Gastroesophageal sphincter (tissue), 4 donors: ENCODE results near the gene MRTFB. TPM values are rescaled to one million over a fixed set of nuclear protein-coding genes. Genes with fewer than 3 reads are reported as not detected.
"Not testable (repeated sequence)": the region's sequence is repeated elsewhere in the genome, so short reads cannot be mapped to it uniquely, and the experiment has no call there.

ENCODE experiments used
- ATAC-seq: fragments of 150-250 bp; one replicate; pipeline ENCODE4 v1.9.1; 2016; ENCODE audit warnings: mild to moderate bottlenecking, moderate library complexity
- H3K27ac ChIP-seq, 4 donors: fragments of 200-600 bp; sonication (generic) in 3 of 4; 1 replicate in 3 of 4; 2 replicates in 1 of 4; pipeline ENCODE4 v1.5.1; 2016 to 2019
- H3K27me3 ChIP-seq: fragments of 200-600 bp; sonication (generic); one replicate; pipeline ENCODE4 v1.5.1; 2019
- H3K36me3 ChIP-seq, 2 donors: fragments of 200-600 bp; sonication (generic); one replicate each; pipeline ENCODE4 v1.5.1; 2019; ENCODE audit warnings: control low read depth in 1 of 2
- H3K4me1 ChIP-seq, 3 donors: fragments of 200-600 bp; sonication (generic); 1 replicate in 2 of 3; 2 replicates in 1 of 3; pipeline ENCODE4 v1.5.1; 2016 to 2019; ENCODE audit warnings: control low read depth in 2 of 3
- H3K4me3 ChIP-seq, 2 donors: fragments of 200-600 bp; sonication (generic); one replicate each; pipeline ENCODE4 v1.5.1; 2019; ENCODE audit warnings: mild to moderate bottlenecking in 1 of 2, moderate library complexity in 1 of 2
- H3K9me3 ChIP-seq, 3 donors: fragments of 200-600 bp; sonication (generic); one replicate each; pipeline ENCODE4 v1.5.1; 2017 to 2019; ENCODE audit warnings: control low read depth in 2 of 3
- EP300 ChIP-seq: sonication (generic); formaldehyde crosslinking; IDR thresholded peaks from one replicate; pipeline ENCODE4 v1.6.1; 2017; ENCODE audit warnings: antibody characterized with exemption, mild to moderate bottlenecking
- POLR2A ChIP-seq, 2 donors: fragments of 450-650 bp; IDR thresholded peaks; one replicate each; pipeline ENCODE4 v1.6.1; 2017; ENCODE audit warnings: antibody characterized with exemption in 2 of 2, mild to moderate bottlenecking in 2 of 2, moderate library complexity in 1 of 2
- POLR2AphosphoS5 ChIP-seq: sonication (generic); formaldehyde crosslinking; IDR thresholded peaks from one replicate; pipeline ENCODE4 v1.6.1; 2017; ENCODE audit warnings: antibody characterized with exemption
- WGBS, 2 donors: methylation state at CpG; one replicate each; pipeline ENCODE4 v1.1.5; 2018; ENCODE audit warnings: low coverage in 1 of 2; 5-methylcytosine and 5-hydroxymethylcytosine counted together
- total RNA-seq, 4 donors: library from RNA; depleted of rRNA; stranded (reverse); fragments of >200 nt; gene quantifications; one replicate each; pipeline ENCODE4 v1.1.0, GENCODE V29; 2016
- TF ChIP-seq, protein P1 (sequence below), 4 experiments: fragments of 200-600 bp in 2 of 4; fragments of 450-650 bp in 2 of 4; sonication (generic) in 1 of 4; IDR thresholded peaks; one replicate each; pipeline ENCODE4 v1.5.1; 2017 to 2019; ENCODE audit warnings: antibody characterized with exemption in 4 of 4, mild to moderate bottlenecking in 2 of 4, moderate library complexity in 2 of 4

The MRTFB gene, protein sequence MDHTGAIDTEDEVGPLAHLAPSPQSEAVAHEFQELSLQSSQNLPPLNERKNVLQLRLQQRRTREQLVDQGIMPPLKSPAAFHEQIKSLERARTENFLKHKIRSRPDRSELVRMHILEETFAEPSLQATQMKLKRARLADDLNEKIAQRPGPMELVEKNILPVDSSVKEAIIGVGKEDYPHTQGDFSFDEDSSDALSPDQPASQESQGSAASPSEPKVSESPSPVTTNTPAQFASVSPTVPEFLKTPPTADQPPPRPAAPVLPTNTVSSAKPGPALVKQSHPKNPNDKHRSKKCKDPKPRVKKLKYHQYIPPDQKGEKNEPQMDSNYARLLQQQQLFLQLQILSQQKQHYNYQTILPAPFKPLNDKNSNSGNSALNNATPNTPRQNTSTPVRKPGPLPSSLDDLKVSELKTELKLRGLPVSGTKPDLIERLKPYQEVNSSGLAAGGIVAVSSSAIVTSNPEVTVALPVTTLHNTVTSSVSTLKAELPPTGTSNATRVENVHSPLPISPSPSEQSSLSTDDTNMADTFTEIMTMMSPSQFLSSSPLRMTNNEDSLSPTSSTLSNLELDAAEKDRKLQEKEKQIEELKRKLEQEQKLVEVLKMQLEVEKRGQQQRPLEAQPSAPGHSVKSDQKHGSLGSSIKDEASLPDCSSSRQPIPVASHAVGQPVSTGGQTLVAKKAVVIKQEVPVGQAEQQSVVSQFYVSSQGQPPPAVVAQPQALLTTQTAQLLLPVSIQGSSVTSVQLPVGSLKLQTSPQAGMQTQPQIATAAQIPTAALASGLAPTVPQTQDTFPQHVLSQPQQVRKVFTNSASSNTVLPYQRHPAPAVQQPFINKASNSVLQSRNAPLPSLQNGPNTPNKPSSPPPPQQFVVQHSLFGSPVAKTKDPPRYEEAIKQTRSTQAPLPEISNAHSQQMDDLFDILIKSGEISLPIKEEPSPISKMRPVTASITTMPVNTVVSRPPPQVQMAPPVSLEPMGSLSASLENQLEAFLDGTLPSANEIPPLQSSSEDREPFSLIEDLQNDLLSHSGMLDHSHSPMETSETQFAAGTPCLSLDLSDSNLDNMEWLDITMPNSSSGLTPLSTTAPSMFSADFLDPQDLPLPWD
- 10 to 100 TPM; 38.8 to 53.1 (median 41.1) TPM for total RNA-seq

DNA sequence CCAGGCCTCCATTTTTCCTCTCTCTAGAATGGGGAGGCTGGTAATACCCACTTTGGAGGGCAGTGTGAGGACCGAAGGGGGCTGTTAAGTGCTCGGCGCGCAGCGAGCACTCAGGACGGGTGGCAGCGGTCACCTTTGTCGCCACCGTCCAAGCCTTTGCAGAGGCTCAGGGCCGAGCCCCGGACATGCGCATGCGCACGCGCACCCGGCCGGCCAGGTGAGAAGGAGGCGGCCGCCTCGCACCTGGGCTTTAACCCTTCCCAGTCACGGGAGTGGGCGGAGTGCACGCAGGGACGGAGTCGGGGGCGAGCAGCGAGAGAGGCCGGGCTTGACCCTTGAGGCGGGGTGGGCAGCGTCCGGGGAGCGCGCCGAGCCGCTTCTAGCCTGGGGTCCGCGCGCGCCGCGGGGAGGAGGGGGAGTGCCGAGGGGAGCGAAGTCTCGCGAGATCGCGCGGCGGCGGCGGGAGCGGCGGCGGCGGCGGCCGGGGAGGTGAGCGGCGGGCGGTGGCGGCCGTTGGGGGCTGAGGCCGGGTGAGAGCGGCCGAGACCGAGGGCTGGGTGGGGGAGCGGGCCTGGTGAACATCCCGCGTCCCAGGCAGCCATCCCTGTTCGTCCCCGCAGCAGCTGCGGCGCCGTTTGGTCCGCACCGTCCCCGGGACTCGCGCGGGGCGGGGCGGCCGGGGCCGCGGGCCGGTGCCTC is at the start of gene MRTFB:
TSS of gene MRTFB (plus strand) at position 443 of the 699 bp plus-strand sequence. CDS start 69,288 bp downstream, outside the sequence.
- no peaks in the 10 kb centered on the region for H3K27me3 ChIP-seq
- H3K4me3 ChIP-seq: peak within 1 kb of the TSS; percentile 90 to 93
- H3K9me3 ChIP-seq: no peaks in the 10 kb centered on the region
- 0% methylated on average over 2 of the region's 86 CpGs; no CpG with 5 or more reads in 1 of the 2 donors for WGBS, 2 donors
- ATAC-seq: peak; percentile 89
- TF ChIP-seq EP300 (no peak), POLR2A (IDR thresholded peaks at IDR 0.05) (peak; percentile 52 to 61)
- TF ChIP-seq, protein P1, sequence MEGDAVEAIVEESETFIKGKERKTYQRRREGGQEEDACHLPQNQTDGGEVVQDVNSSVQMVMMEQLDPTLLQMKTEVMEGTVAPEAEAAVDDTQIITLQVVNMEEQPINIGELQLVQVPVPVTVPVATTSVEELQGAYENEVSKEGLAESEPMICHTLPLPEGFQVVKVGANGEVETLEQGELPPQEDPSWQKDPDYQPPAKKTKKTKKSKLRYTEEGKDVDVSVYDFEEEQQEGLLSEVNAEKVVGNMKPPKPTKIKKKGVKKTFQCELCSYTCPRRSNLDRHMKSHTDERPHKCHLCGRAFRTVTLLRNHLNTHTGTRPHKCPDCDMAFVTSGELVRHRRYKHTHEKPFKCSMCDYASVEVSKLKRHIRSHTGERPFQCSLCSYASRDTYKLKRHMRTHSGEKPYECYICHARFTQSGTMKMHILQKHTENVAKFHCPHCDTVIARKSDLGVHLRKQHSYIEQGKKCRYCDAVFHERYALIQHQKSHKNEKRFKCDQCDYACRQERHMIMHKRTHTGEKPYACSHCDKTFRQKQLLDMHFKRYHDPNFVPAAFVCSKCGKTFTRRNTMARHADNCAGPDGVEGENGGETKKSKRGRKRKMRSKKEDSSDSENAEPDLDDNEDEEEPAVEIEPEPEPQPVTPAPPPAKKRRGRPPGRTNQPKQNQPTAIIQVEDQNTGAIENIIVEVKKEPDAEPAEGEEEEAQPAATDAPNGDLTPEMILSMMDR (IDR thresholded peaks at IDR 0.05): no peak
- peaks cover 0 to 42% (median 0%) of the 10 kb centered on the region in 3 donors for H3K4me1 ChIP-seq
- H3K27ac ChIP-seq: peak within 1 kb of the TSS; percentile 48 to 92 (median 84)
- H3K36me3 ChIP-seq: peaks cover 0 to 6% of the 10 kb centered on the region in 2 donors

DNA sequence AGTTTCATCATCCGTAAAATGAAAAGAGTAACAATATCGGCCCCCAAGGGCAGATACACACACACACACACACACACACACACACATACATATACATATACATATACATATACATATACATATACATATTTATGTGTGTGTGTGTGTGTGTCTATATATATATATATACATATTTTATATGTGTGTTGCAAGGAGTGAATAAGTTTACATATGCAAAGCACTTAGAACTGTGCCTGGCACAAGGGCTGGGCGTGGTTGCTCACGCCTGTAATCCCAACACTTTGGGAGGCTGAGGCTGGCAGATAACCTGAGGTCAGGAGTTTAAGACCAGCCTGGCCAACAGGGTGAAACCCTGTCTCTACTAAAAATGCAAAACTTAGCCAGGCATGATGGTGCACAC is 47.6 kb upstream of the MRTFB start:
- ATAC-seq, H3K4me1 ChIP-seq, H3K27ac ChIP-seq, H3K36me3 ChIP-seq, H3K27me3 ChIP-seq, H3K4me3 ChIP-seq, H3K9me3 ChIP-seq: not testable (repeated sequence)
- WGBS, 2 donors: 82% methylated on average over 4 of the region's 4 CpGs; no CpG with 5 or more reads in 1 of the 2 donors

DNA sequence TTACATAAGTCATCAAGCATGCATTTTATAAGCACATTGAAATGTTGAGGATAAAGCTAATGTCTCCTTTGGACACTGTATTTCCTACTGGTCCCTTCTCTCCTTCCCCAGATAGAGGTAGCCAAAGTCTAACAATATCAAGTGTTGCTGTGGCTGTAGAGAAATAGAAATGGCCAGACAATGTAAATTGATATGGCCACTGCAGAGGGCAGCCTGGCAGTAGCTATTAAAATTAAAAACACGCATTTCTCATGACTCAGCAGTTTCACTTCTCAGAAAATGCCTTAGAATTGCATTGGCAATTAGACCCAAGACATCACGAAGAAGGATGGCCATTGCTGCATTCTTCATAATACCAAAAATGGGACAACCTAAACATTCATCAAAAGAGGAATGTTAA is 46.8 kb upstream of the MRTFB start:
- Histone ChIP-seq H3K9me3 (no peaks in the 10 kb centered on the region), H3K4me1 (no peaks in the 10 kb centered on the region), H3K27ac (no peak overlapping the region), H3K36me3 (no peaks in the 10 kb centered on the region), H3K27me3 (no peaks in the 10 kb centered on the region), H3K4me3 (no peak overlapping the region)
- TF ChIP-seq POLR2A (IDR thresholded peaks at IDR 0.05) (no peak), POLR2AphosphoS5 (no peak), EP300 (no peak)
- TF ChIP-seq, protein P1 (IDR thresholded peaks at IDR 0.05): no peak
- ATAC-seq: no peak
- 40 to 50% methylated on average over 1 of the region's 2 CpGs for WGBS, 2 donors

DNA sequence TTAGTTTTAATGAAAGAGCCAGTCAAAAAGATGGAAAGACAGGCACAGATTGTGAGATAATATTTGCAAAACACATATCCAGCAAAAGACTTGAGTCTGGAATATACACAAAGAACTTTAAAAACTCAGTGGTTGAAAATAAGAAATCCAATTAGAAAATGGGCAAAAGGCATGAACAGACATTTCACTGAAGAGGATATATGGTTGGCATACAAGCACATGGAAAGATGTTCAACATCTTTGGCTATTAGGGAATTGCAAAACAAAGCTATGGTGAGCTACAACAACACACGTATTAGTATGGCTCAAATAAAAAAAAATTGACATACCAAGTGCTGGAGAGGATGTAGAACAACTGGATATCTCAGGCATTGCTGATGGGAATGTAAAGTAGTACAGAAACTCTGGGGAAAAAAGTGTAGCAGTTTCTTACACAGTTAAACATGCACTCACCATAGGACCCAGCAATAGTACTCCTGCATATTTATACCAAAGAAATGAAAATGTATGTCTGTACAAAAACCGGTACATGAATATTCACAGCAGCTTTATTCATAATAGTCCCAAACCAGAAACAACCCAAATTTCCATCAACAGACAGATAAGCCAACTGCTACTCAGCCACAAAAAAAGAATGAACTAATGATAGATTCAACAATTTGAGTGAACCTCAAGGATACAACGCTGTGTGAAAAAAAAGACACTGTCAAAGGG is 44.4 kb upstream of the MRTFB start:
- Histone ChIP-seq H3K4me1 (no peaks in the 10 kb centered on the region), H3K9me3 (no peaks in the 10 kb centered on the region), H3K4me3 (no peak overlapping the region), H3K27ac (no peak overlapping the region), H3K36me3 (no peaks in the 10 kb centered on the region), H3K27me3 (no peaks in the 10 kb centered on the region)
- 92% methylated on average over 3 of the region's 3 CpGs for WGBS, 2 donors
- no peak for ATAC-seq
- TF ChIP-seq POLR2A (IDR thresholded peaks at IDR 0.05) (no peak), EP300 (no peak), POLR2AphosphoS5 (no peak)
- TF ChIP-seq, protein P1 (IDR thresholded peaks at IDR 0.05): no peak
